Neural progenitor cell (in vitro differentiated cells): Measurements from ENCODE around the gene PHGDH. TPM values are rescaled to one million over a fixed set of nuclear protein-coding genes. Genes with fewer than 3 reads are reported as not detected.
A peak's percentile ranks its signal among the peaks of the same experiment; 100 is the strongest.

ENCODE experiments used
- DNase-seq: peaks from one replicate; pipeline ENCODE4 v3.0.0-alpha.2; 2016; ENCODE audit warnings: low spot score
- H2AFZ ChIP-seq: fragments of 200-600 bp; sonication (generic); replicated peaks from 2 replicates; pipeline ENCODE4 v1.6.1; 2016; ENCODE audit warnings: antibody characterized with exemption
- H3F3A ChIP-seq: fragments of 200-600 bp; sonication (generic); 2 replicates; pipeline ENCODE4 v1.6.1; 2016; ENCODE audit warnings: antibody characterized with exemption, low read depth
- H3K27ac ChIP-seq: fragments of 200-600 bp; sonication (generic); 2 replicates; pipeline ENCODE4 v1.5.1; 2016; ENCODE audit warnings: mild to moderate bottlenecking
- H3K27me3 ChIP-seq: fragments of 200-600 bp; sonication (generic); 2 replicates; pipeline ENCODE4 v1.6.1; 2016; ENCODE audit warnings: mild to moderate bottlenecking, moderate library complexity
- H3K36me3 ChIP-seq: fragments of 200-600 bp; sonication (generic); 2 replicates; pipeline ENCODE4 v1.5.1; 2016
- H3K4me1 ChIP-seq: fragments of 200-600 bp; sonication (generic); 2 replicates; pipeline ENCODE4 v1.6.1; 2016; ENCODE audit warnings: mixed run types
- H3K4me2 ChIP-seq: fragments of 200-600 bp; sonication (generic); 2 replicates; pipeline ENCODE4 v1.6.1; 2016
- H3K4me3 ChIP-seq: fragments of 200-600 bp; sonication (generic); 2 replicates; pipeline ENCODE4 v1.5.1; 2016
- H3K79me2 ChIP-seq: fragments of 200-600 bp; sonication (generic); 2 replicates; pipeline ENCODE4 v1.6.1; 2016; ENCODE audit warnings: low read depth
- H3K9ac ChIP-seq: fragments of 200-600 bp; sonication (generic); 2 replicates; pipeline ENCODE4 v1.6.1; 2016
- H3K9me3 ChIP-seq: fragments of 200-600 bp; sonication (generic); 2 replicates; pipeline ENCODE4 v1.5.1; 2016; ENCODE audit warnings: low read depth
- H4K20me1 ChIP-seq: fragments of 200-600 bp; sonication (generic); 2 replicates; pipeline ENCODE4 v1.6.1; 2016; ENCODE audit warnings: low read depth
- H3K27ac Mint-ChIP-seq: 3 replicates; pipeline ENCODE4 v1.8.0; 2021; ENCODE audit warnings: mixed read lengths
- H3K27me3 Mint-ChIP-seq: 2 replicates; pipeline ENCODE4 v1.8.0; 2022; ENCODE audit warnings: low read depth, mild to moderate bottlenecking, inconsistent platforms, moderate library complexity, mixed read lengths; ENCODE audit not compliant: insufficient read depth
- H3K36me3 Mint-ChIP-seq: 3 replicates; pipeline ENCODE4 v1.8.0; 2021; ENCODE audit warnings: mixed read lengths
- H3K4me1 Mint-ChIP-seq: 3 replicates; pipeline ENCODE4 v1.8.0; 2021; ENCODE audit warnings: mixed read lengths
- H3K4me3 Mint-ChIP-seq: 3 replicates; pipeline ENCODE4 v1.8.0; 2021; ENCODE audit warnings: mild to moderate bottlenecking, moderate library complexity, mixed read lengths
- H3K9me3 Mint-ChIP-seq: 3 replicates; pipeline ENCODE4 v1.8.0; 2020; ENCODE audit warnings: mixed read lengths
- CTCF ChIP-seq: fragments of 200-600 bp; sonication (generic); IDR thresholded peaks from 2 replicates; pipeline ENCODE4 v1.5.1; 2017; ENCODE audit warnings: antibody characterized with exemption, mild to moderate bottlenecking
- EZH2 ChIP-seq: fragments of 200-600 bp; sonication (generic); IDR thresholded peaks from 2 replicates; pipeline ENCODE4 v1.6.1; 2017; ENCODE audit warnings: antibody characterized with exemption, mild to moderate bottlenecking, moderate library complexity
- EZH2phosphoT487 ChIP-seq: fragments of 200-600 bp; sonication (generic); IDR thresholded peaks from 2 replicates; pipeline ENCODE4 v1.6.1; 2017; ENCODE audit warnings: antibody characterized with exemption
- total RNA-seq: library from RNA; depleted of rRNA; stranded (reverse); fragments of >200 nt; gene quantifications from 2 replicates; pipeline ENCODE4 v1.2.3, GENCODE V29; 2015; ENCODE audit warnings: low replicate concordance

PHGDH gene
- total RNA-seq, 1 donor from 2014 or later = 166 TPM

GRCh38 chr1:119680723-119681122 lies 31.0 kb upstream of the PHGDH start:
- peaks cover 1% of the 10 kb centered on the region for H3K9me3 Mint-ChIP-seq
- Histone ChIP-seq H2AFZ (no peak overlapping the region), H3K9ac (no peak overlapping the region), H3K4me2 (no peak overlapping the region), H3K79me2 (no peaks in the 10 kb centered on the region), H3F3A (peaks cover 3% of the 10 kb centered on the region), H3K4me3 (no peak overlapping the region), H4K20me1 (no peaks in the 10 kb centered on the region), H3K27ac (no peak overlapping the region), H3K9me3 (no peaks in the 10 kb centered on the region), H3K27me3 (no peaks in the 10 kb centered on the region), H3K4me1 (peaks cover 13% of the 10 kb centered on the region), H3K36me3 (no peaks in the 10 kb centered on the region)
- TF ChIP-seq EZH2phosphoT487 = no peak
- TF ChIP-seq CTCF = no peak
- TF ChIP-seq EZH2 = no peak
- DNase-seq = no peak
- H3K4me3 Mint-ChIP-seq = no peak overlapping the region
- peaks cover 4% of the 10 kb centered on the region for H3K27me3 Mint-ChIP-seq
- no peaks in the 10 kb centered on the region for H3K36me3 Mint-ChIP-seq
- H3K4me1 Mint-ChIP-seq = peaks cover 6% of the 10 kb centered on the region
- H3K27ac Mint-ChIP-seq = no peak overlapping the region

- H3K27me3 Mint-ChIP-seq = peaks cover 4% of the 10 kb centered on the region
- Histone ChIP-seq H3K4me2 (no peak overlapping the region), H3K36me3 (no peaks in the 10 kb centered on the region), H3K4me1 (peaks cover 13% of the 10 kb centered on the region), H2AFZ (no peak overlapping the region), H3K4me3 (no peak overlapping the region), H3K27me3 (no peaks in the 10 kb centered on the region), H3K9me3 (no peaks in the 10 kb centered on the region), H3K27ac (no peak overlapping the region), H3K9ac (no peak overlapping the region), H3F3A (no peaks in the 10 kb centered on the region), H4K20me1 (no peaks in the 10 kb centered on the region), H3K79me2 (no peaks in the 10 kb centered on the region)
- DNase-seq = no peak
- H3K36me3 Mint-ChIP-seq = no peaks in the 10 kb centered on the region
- no peak overlapping the region for H3K27ac Mint-ChIP-seq
- H3K4me1 Mint-ChIP-seq = peaks cover 5% of the 10 kb centered on the region
- H3K9me3 Mint-ChIP-seq = no peaks in the 10 kb centered on the region
- no peak overlapping the region for H3K4me3 Mint-ChIP-seq
- TF ChIP-seq EZH2 (no peak), CTCF (no peak), EZH2phosphoT487 (no peak)
Observed at GRCh38 chr1:119681560-119681959, 30.2 kb upstream of the PHGDH start.

DNA sequence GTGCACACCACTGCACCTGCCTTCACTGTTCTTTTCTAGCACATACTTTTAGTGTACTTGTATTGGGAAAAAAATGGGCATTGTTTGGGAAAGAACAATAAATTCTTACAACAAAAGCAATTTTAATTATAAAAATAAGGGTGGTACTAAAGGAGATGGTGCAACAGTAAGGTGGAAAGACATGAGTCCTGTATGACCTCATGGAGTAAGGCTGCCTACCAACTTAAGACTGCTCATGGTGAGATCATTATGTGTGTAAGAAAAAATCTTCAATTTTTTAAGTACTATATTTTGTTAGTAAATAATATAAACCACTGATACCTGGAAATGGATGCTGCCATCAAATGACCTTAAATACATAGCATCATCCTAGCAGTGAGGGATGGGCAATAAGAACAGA lies 29.6 kb upstream of the PHGDH start:
- peaks cover 13% of the 10 kb centered on the region for H3K4me1 ChIP-seq
- Mint-ChIP-seq H3K4me3 (no peak overlapping the region), H3K36me3 (no peaks in the 10 kb centered on the region), H3K27me3 (peaks cover 4% of the 10 kb centered on the region), H3K9me3 (no peaks in the 10 kb centered on the region), H3K4me1 (peaks cover 5% of the 10 kb centered on the region), H3K27ac (no peak overlapping the region)
- no peaks in the 10 kb centered on the region for H3K9me3 ChIP-seq
- TF ChIP-seq EZH2phosphoT487 (no peak), CTCF (no peak)
- H3K9ac ChIP-seq = no peak overlapping the region
- H3K36me3 ChIP-seq = no peaks in the 10 kb centered on the region
- no peaks in the 10 kb centered on the region for H3F3A ChIP-seq
- H3K27me3 ChIP-seq = no peaks in the 10 kb centered on the region
- H2AFZ ChIP-seq = no peak overlapping the region
- H3K27ac ChIP-seq = no peak overlapping the region
- H3K79me2 ChIP-seq = no peaks in the 10 kb centered on the region
- no peak for DNase-seq
- no peak overlapping the region for H3K4me2 ChIP-seq
- H3K4me3 ChIP-seq = no peak overlapping the region
- no peaks in the 10 kb centered on the region for H4K20me1 ChIP-seq

DNA sequence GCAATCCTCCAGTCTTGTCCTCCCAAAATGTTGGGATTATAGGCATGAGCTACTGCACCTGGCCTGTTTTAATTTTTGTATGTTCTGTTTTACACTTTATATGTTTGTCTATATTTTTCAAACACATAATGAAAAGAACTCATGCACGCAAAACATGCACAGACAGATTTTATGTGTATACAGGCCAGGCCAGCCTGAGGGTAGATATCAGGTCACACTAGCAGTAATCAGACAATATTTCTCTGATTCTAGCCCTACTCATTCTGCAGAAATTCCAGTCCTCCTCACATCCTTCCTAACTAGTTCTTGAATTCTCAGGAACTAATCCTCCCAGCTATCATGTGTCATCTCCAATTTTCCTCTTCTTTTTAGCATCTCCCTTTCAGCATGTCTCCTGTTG lies 27.8 kb upstream of the PHGDH start:
- no peaks in the 10 kb centered on the region for H3K36me3 ChIP-seq
- H3K4me1 Mint-ChIP-seq = peaks cover 5% of the 10 kb centered on the region
- H3K9ac ChIP-seq = no peak overlapping the region
- H3F3A ChIP-seq = no peaks in the 10 kb centered on the region
- no peaks in the 10 kb centered on the region for H3K9me3 ChIP-seq
- H3K4me3 Mint-ChIP-seq = no peak overlapping the region
- no peaks in the 10 kb centered on the region for H3K79me2 ChIP-seq
- H3K27me3 Mint-ChIP-seq = peaks cover 2% of the 10 kb centered on the region
- TF ChIP-seq CTCF = no peak
- TF ChIP-seq EZH2phosphoT487 = no peak
- no peak for TF ChIP-seq EZH2
- H3K27ac Mint-ChIP-seq = no peak overlapping the region
- no peaks in the 10 kb centered on the region for H3K9me3 Mint-ChIP-seq
- H3K27ac ChIP-seq = no peak overlapping the region
- no peak overlapping the region for H3K4me3 ChIP-seq
- peaks cover 23% of the 10 kb centered on the region for H3K4me1 ChIP-seq
- DNase-seq = no peak
- H2AFZ ChIP-seq = peak overlapping the region; percentile 89
- H3K27me3 ChIP-seq = no peaks in the 10 kb centered on the region
- no peak overlapping the region for H3K4me2 ChIP-seq
- H4K20me1 ChIP-seq = no peaks in the 10 kb centered on the region
- H3K36me3 Mint-ChIP-seq = no peaks in the 10 kb centered on the region
